COR-L47 (cell line): ENCODE measurements around the gene AKR1C4.
"Not testable (repeated sequence)": the region's sequence is repeated elsewhere in the genome, so short reads cannot be mapped to it uniquely, and the experiment has no call there.

Experiments used
- DNase-seq: peaks from one replicate; lab custom pipeline; 2025; lab: John Stamatoyannopoulos, UW

The AKR1C4 gene

GRCh38 chr10:5196702-5197113 is at the start of gene AKR1C4:
Gene AKR1C4 (plus strand): TSS chr10:5196837. CDS start chr10:5196868, 31 bp downstream.
- DNase-seq, result no peak

- DNase-seq, result no peak
Observed at GRCh38 chr10:5146920-5147254, 49.8 kb upstream of the AKR1C4 start.

- DNase-seq, result no peak
Observed at GRCh38 chr10:5147255-5147980, 49.2 kb upstream of the AKR1C4 start.

DNA sequence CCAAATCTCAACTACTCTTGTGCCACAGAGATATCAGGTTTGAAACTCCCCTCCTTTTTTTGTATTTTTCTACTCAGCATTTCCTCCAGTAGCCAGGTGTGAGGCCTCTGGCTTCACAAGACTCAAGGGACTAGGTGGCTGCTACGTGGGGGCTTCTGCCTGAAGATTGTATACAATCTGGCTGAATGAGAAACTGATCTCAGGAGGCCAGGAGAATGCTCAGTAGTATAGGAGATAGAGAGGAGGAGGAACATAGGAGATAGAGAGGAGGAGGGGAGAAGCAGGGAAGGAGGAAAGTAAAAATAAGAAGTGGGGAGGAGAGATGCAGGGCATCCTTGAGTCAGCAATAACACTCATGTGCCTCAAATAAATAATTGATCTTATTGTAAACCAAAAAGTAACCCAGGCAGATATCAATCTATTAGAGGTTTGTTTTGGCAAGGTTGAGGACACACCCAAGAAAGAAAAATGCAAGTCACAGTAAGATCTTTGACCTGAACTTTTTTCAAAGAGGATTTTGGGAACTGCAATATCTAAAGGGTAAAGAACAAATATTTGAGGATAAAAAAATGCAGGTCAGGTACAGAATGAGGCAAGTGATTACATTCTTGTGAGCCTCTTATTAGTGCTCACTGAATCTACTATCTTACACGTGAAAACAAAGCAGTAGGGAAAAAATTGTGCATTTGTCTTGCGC is 48.5 kb upstream of the AKR1C4 start:
- no peak for DNase-seq

GRCh38 chr10:5148678-5149032 is 48.0 kb upstream of the AKR1C4 start:
- DNase-seq, result no peak

DNA sequence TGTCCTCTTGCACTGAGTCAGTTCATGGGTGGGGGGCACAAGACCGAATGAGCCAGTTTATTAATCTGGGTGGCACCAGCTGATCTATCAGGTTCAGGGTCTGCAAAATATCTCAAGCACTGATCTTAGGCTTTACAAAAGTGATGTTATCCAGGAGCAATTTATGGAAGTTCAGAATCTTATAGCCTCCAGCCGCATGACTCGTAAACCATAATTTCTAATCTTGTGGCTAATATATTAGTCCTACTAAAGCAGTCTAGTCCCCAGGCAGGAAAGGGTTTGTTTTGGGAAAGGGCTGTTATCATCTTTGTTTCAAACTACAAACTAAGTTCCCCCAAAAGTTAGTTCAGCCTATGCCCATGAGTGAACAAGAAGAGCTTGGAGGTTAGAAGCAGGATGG is 45.6 kb upstream of the AKR1C4 start:
- no peak for DNase-seq

- DNase-seq, result no peak
Observed at GRCh38 chr10:5155951-5156350, 40.7 kb upstream of the AKR1C4 start.

DNA sequence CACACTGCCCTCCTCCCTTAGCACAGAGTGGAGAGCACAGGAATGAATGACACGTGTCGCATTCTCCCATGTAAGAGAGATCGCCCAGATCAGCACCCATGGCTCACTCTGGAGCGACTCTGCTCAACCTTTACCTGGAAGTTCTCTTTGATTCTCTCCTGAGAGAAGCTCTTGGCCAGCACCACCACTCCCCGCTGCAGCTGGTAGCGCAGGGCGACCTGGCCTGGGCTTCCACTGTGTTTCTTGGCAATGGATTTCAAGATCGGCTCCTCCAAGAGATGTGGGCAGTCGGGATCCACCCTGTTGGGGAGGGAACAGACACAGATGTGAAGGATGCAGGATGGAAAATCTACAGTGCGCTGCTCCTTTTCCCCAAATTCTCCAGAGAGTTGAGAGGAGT is 39.1 kb upstream of the AKR1C4 start:
- DNase-seq, result no peak

GRCh38 chr10:5159126-5159525 is 37.5 kb upstream of the AKR1C4 start:
- DNase-seq, result no peak

DNA sequence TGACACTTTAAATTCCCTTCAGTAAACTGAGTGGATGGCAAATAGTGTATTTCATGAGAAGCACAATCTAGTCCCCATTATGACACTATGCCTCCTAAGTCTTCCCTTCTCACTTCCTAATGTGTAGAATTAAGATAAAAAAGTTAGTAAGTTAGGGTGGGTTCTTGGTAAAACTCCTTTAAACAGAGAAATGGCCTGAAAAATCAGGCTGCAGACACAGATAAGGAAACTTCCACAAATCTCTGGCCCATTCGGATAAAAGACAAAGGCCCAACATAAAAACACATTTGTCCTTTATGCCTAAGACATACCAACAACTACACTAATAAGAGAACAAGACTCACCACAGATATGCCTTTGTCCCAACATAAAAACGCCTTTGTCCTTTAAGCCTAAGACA is 33.1 kb upstream of the AKR1C4 start:
- DNase-seq, result no peak

DNA sequence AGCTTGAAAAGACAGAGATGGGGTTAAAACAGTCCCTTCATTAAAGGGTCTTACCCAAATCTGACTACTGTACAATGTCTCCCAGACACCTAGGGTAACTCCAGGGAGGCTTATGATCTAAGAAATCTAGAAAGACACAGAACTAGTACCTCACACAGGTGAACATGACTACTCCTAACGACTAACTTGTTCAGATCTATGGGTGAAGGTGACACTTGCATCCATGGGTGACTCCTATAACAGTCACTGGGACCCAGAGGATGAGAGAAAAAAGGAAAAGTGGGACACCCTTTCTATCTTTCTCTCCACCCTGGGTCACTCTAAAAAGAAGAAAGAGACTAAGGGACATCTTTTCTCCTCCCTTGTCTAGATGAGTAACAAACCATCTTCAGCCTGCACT is 30.9 kb upstream of the AKR1C4 start:
- DNase-seq, result no peak

GRCh38 chr10:5168897-5169420 is 27.7 kb upstream of the AKR1C4 start:
- DNase-seq, result no peak

DNA sequence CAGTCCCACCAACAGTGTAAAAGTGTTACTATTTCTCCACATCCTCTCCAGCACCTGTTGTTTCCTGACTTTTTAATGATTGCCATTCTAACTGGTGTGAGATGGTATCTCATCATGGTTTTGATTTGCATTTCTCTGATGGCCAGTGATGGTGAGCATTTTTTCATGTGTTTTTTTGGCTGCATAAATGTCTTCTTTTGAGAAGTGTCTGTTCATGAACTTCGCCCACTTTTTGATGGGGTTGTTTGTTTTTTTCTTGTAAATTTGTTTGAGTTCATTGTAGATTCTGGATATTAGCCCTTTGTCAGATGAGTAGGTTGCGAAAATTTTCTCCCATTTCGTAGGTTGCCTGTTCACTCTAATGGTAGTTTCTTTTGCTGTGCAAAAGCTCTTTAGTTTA is 21.1 kb upstream of the AKR1C4 start:
- not testable (repeated sequence) for DNase-seq

DNA sequence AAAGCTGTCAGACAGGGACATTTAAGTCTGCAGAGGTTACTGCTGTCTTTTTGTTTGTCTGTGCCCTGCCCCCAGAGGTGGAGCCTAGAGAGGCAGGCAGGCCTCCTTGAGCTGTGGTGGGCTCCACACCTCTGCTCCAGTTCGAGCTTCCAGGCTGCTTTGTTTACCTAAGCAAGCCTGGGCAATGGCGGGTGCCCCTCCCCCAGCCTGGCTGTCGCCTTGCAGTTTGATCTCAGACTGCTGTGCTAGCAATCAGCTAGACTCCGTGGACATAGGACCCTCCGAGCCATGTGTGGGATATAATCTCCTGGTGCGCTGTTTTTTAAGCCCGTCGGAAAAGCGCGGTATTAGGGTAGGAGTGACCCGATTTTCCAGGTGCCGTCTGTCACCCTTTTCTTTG is 16.1 kb upstream of the AKR1C4 start:
- not testable (repeated sequence) for DNase-seq

DNA sequence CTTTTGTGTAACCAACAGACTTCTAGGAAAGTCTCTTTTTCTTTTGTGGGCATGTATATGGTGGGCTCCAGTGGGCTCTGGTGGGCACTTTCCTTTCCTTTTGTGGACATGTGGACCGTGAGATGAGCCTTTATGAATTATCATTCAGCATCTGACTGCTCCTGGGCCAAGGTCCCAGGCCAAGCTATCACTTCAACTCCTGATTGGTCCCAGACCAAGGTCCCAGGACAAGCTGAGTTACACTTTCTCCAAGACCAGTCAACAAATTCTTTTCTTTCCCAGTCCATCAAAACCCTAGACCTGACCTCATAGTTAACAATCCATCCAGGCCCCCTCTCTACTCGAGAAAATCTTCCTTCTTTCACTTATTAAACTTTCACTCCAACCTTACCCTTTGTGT is 12.7 kb upstream of the AKR1C4 start:
- DNase-seq, result no peak

- DNase-seq, result no peak
Observed at GRCh38 chr10:5184987-5185775, 11.5 kb upstream of the AKR1C4 start, which contains the start of gene AKR1C8. Gene AKR1C8 (minus strand): TSS chr10:5185150. CDS start chr10:5185104, 46 bp downstream.

- DNase-seq, result no peak
Observed at GRCh38 chr10:5187867-5188266, 8.8 kb upstream of the AKR1C4 start.

DNA sequence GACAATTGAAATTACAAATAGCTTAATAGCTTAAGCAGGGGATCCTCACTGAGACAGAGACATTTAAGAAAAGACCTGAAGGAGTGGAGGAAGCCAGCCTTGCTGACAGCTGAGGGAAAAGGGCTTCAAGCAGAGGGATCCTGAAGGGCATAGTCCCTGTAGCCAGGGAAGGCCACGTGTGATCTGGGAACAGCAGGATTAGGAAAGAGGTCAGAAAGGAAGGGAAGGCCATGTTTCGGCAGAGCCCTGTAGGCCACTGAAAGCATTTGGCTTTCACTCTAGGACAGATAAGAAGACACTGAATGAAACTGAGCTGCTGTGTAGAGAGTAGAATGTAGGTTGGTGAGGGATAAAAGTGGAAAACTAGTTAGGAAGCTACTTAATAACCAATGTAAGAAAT is 8.3 kb upstream of the AKR1C4 start:
- DNase-seq, result no peak

- no peak for DNase-seq
Observed at GRCh38 chr10:5194431-5194830, 2.2 kb upstream of the AKR1C4 start.

DNA sequence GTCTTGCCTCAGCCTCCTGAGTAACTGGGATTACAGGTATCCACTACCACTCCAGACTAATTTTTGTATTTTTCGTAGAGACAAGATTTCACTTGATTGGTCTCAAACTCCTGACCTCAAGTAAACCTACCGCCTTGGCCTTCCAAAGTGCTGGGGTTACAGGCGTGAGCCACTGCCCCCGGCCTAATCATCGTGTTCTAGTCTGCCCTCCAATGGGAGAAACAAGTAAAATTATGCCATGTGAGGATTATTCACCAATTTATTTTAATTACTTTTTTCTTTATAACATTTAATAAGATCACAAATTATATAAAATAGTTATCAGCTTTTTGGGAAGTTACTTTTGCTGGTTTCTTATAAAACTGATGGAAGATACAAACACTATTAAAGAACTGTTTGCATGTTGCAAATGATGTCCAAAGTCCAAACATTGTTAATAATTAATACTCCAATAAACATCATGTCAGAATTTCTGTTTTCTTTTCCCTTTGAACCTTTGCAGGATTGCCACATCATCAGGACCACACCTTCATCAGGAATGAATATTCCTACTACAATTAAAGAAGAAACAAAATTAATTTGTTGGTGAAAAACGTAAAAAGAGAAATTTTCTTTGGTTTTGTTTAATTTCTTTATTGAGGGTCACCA is 786 bp upstream of the AKR1C4 start:
- no peak for DNase-seq

DNA sequence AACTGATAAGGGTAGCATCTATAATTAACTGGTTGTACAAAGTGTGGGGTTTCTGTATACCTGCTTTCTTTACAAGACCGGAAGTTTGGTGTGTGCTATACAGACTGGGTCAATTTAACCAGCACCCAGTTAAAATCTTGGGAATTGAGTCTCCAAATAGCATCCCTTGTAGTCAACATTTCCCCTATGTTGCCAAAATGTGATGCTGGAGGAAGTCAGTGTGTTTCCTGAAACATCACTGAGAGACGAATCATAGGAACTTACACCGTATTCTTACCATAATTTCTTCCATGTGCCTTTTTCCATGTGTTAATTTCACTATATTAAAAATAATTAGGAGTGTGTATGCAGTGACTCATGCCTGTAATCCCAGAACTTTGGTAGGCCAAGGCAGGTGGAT is 1.7 kb downstream of the AKR1C4 start:
- DNase-seq, result no peak

DNA sequence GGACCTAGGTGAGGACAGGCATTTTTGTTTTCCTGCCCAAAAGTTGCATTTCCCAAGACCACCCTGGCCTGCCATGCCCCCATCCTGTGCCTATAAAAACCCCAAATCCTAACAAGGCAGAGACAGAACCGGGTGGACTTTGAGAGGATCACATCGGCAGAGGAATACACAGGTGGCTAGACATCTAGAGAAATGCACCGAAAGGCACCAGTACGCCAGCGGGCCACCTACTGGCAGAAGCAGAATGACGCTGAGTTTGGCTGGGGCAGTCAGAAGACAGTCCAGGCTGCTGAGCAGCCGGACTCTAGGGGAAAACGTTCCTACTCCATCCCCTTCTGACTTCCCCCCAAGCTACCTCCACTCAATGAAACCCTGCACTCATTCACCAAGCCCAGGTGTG is 2.8 kb downstream of the AKR1C4 start:
- no peak for DNase-seq
